HEK293 (cell line): ENCODE measurements around the gene ODAD4.

Experiments used
- PATZ1 ChIP-seq: fragments of 450-650 bp; formaldehyde crosslinking; IDR thresholded peaks from 2 replicates; pipeline ENCODE4 v1.5.1; 2016; ENCODE audit warnings: missing biosample characterization, missing genetic modification characterization
- REPIN1 ChIP-seq: fragments of 450-650 bp; formaldehyde crosslinking; IDR thresholded peaks from 2 replicates; pipeline ENCODE4 v1.5.1; 2017; ENCODE audit warnings: missing biosample characterization, missing genetic modification characterization, low read depth
- SALL2 ChIP-seq: fragments of 450-650 bp; formaldehyde crosslinking; IDR thresholded peaks from 2 replicates; pipeline ENCODE4 v1.5.0; 2017; ENCODE audit warnings: missing biosample characterization, mild to moderate bottlenecking, missing genetic modification characterization, borderline replicate concordance
- SETDB1 ChIP-seq: IDR thresholded peaks from one replicate; pipeline ENCODE4 v1.6.1; 2017; ENCODE audit warnings: mild to moderate bottlenecking, low read length, moderate library complexity, mixed read lengths; ENCODE audit not compliant: insufficient read length
- ZNF10 ChIP-seq: fragments of 450-650 bp; formaldehyde crosslinking; IDR thresholded peaks from 2 replicates; pipeline ENCODE4 v1.5.1; 2017; ENCODE audit warnings: missing biosample characterization, missing genetic modification characterization
- ZNF114 ChIP-seq: fragments of 450-650 bp; formaldehyde crosslinking; IDR thresholded peaks from 2 replicates; pipeline ENCODE4 v1.5.0; 2017; ENCODE audit warnings: missing biosample characterization, missing genetic modification characterization
- ZNF138 ChIP-seq: fragments of 450-650 bp; formaldehyde crosslinking; IDR thresholded peaks from 2 replicates; pipeline ENCODE4 v1.5.1; 2016; ENCODE audit warnings: missing biosample characterization, missing genetic modification characterization, borderline replicate concordance
- ZNF146 ChIP-seq: fragments of 450-650 bp; formaldehyde crosslinking; IDR thresholded peaks from 2 replicates; pipeline ENCODE4 v1.5.1; 2016; ENCODE audit warnings: missing biosample characterization, missing genetic modification characterization
- ZNF239 ChIP-seq: fragments of 450-650 bp; formaldehyde crosslinking; IDR thresholded peaks from 2 replicates; pipeline ENCODE4 v1.5.1; 2016; ENCODE audit warnings: missing biosample characterization, missing genetic modification characterization
- ZNF274 ChIP-seq, 2 experiments: fragments of 200-500 bp in 1 of 2; fragments of 450-650 bp in 1 of 2; sonication (Bioruptor generic) in 1 of 2; formaldehyde crosslinking in 1 of 2; IDR thresholded peaks; 2 replicates each; pipeline versions ENCODE4 v1.5.1 to v1.6.1; 2014 to 2016; ENCODE audit warnings: borderline replicate concordance in 1 of 2, inconsistent platforms in 1 of 2, low read length in 1 of 2, missing biosample characterization in 1 of 2, missing genetic modification characterization in 1 of 2
- ZNF324 ChIP-seq: fragments of 450-650 bp; formaldehyde crosslinking; IDR thresholded peaks from 2 replicates; pipeline ENCODE4 v1.5.1; 2016; ENCODE audit warnings: missing biosample characterization, missing genetic modification characterization
- ZNF521 ChIP-seq: fragments of 450-650 bp; formaldehyde crosslinking; IDR thresholded peaks from 2 replicates; pipeline ENCODE4 v1.5.1; 2017; ENCODE audit warnings: missing biosample characterization, mild to moderate bottlenecking, missing genetic modification characterization
- ZNF571 ChIP-seq: fragments of 450-650 bp; formaldehyde crosslinking; IDR thresholded peaks from 2 replicates; pipeline ENCODE4 v1.5.0; 2017; ENCODE audit warnings: missing biosample characterization, missing genetic modification characterization
- TF ChIP-seq, protein P1 (sequence below): fragments of 450-650 bp; formaldehyde crosslinking; IDR thresholded peaks from 2 replicates; pipeline ENCODE4 v1.5.1; 2016; ENCODE audit warnings: missing biosample characterization, missing genetic modification characterization

DNA sequence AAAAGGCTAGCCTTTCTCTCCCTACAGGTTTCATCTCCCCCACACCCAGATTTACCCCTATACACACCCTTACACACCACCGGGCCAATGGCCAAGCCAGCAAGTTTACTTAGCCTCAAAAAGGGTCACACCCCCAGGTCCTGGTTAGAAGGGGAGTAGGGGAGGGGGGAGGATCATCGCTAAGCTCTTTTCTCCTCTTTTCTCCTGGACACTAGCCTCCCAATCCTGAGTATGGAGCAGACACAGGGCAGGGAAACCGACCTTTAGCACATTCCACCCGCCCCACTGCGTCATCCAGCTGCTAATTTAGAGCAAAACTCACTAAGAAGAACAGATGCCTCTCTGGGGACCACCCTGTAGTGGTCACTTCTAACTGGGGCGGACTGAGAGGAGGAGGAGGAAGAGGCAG, 16.1 kb upstream of the ODAD4 start:
- TF ChIP-seq ZNF138 (tag by site-specific recombination): no peak
- TF ChIP-seq, protein P1, sequence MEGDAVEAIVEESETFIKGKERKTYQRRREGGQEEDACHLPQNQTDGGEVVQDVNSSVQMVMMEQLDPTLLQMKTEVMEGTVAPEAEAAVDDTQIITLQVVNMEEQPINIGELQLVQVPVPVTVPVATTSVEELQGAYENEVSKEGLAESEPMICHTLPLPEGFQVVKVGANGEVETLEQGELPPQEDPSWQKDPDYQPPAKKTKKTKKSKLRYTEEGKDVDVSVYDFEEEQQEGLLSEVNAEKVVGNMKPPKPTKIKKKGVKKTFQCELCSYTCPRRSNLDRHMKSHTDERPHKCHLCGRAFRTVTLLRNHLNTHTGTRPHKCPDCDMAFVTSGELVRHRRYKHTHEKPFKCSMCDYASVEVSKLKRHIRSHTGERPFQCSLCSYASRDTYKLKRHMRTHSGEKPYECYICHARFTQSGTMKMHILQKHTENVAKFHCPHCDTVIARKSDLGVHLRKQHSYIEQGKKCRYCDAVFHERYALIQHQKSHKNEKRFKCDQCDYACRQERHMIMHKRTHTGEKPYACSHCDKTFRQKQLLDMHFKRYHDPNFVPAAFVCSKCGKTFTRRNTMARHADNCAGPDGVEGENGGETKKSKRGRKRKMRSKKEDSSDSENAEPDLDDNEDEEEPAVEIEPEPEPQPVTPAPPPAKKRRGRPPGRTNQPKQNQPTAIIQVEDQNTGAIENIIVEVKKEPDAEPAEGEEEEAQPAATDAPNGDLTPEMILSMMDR (tag by site-specific recombination): no peak
- no peak for TF ChIP-seq PATZ1 (tag by site-specific recombination)
- TF ChIP-seq REPIN1 (tag by site-specific recombination): no peak
- no peak for TF ChIP-seq ZNF146
- no peak for TF ChIP-seq SALL2
- TF ChIP-seq ZNF10 (tag by site-specific recombination): no peak
- TF ChIP-seq ZNF571: no peak
- no peak for TF ChIP-seq ZNF274 (IDR thresholded peaks at IDR 0.05; ENCODE audit: low read length)
- TF ChIP-seq ZNF274 (tag by site-specific recombination; IDR thresholded peaks at IDR 0.05; ENCODE audit: borderline replicate concordance): no peak
- TF ChIP-seq ZNF521 (tag by site-specific recombination): no peak
- no peak for TF ChIP-seq ZNF239 (tag by site-specific recombination)
- no peak for TF ChIP-seq SETDB1
- TF ChIP-seq ZNF114 (tag by site-specific recombination): no peak
- TF ChIP-seq ZNF324 (tag by site-specific recombination): no peak
